H9 (cell line): ENCODE data around the gene MEGF9. TPM values are rescaled to one million over a fixed set of nuclear protein-coding genes. Genes with fewer than 3 reads are reported as not detected.
"Not testable (repeated sequence)": the region's sequence is repeated elsewhere in the genome, so short reads cannot be mapped to it uniquely, and the experiment has no call there.

Experiments
- DNase-seq: peaks from one replicate; pipeline ENCODE4 v3.0.0-alpha.2; 2017
- H2AFZ ChIP-seq: one replicate; pipeline ENCODE4 v1.6.1; 2013; ENCODE audit warnings: mild to moderate bottlenecking, low read length, control low read depth, moderate library complexity
- H2AK5ac ChIP-seq: 2 replicates; pipeline ENCODE4 v1.6.1; 2013; ENCODE audit warnings: low read length, control low read depth, mixed read lengths; ENCODE audit not compliant: insufficient read length
- H2BK120ac ChIP-seq: one replicate; pipeline ENCODE4 v1.6.1; 2013; ENCODE audit warnings: low read depth, mild to moderate bottlenecking, low read length, control low read depth, inconsistent platforms; ENCODE audit not compliant: poor library complexity, severe bottlenecking
- H2BK12ac ChIP-seq: 2 replicates; pipeline ENCODE4 v1.6.1; 2013; ENCODE audit warnings: low read length, control low read depth, mixed read lengths, low read depth; ENCODE audit not compliant: insufficient read length
- H2BK15ac ChIP-seq: 2 replicates; pipeline ENCODE4 v1.6.1; 2013; ENCODE audit warnings: low read depth, low read length, control low read depth
- H2BK20ac ChIP-seq: one replicate; pipeline ENCODE4 v1.6.1; 2013; ENCODE audit warnings: low read depth, mild to moderate bottlenecking, low read length, control low read depth, inconsistent platforms; ENCODE audit not compliant: poor library complexity, severe bottlenecking
- H2BK5ac ChIP-seq: 2 replicates; pipeline ENCODE4 v1.6.1; 2013; ENCODE audit warnings: low read length, control low read depth, mixed read lengths; ENCODE audit not compliant: insufficient read length
- H3K14ac ChIP-seq: 2 replicates; pipeline ENCODE4 v1.6.1; 2013; ENCODE audit warnings: low read length, control low read depth; ENCODE audit not compliant: insufficient read depth
- H3K18ac ChIP-seq: 2 replicates; pipeline ENCODE4 v1.6.1; 2013; ENCODE audit warnings: low read depth, mild to moderate bottlenecking, mixed read lengths, low read length, control low read depth; ENCODE audit not compliant: insufficient read length
- H3K23ac ChIP-seq: 2 replicates; pipeline ENCODE4 v1.6.1; 2013; ENCODE audit warnings: low read length, control low read depth, mixed read lengths, low read depth; ENCODE audit not compliant: insufficient read length
- H3K23me2 ChIP-seq: 2 replicates; pipeline ENCODE4 v1.6.1; 2013; ENCODE audit warnings: low read depth, mild to moderate bottlenecking, mixed read lengths, low read length, control low read depth; ENCODE audit not compliant: insufficient read length, poor library complexity, severe bottlenecking
- H3K27ac ChIP-seq: 2 replicates; pipeline ENCODE4 v1.5.1; 2013; ENCODE audit warnings: low read length, control low read depth, mixed read lengths, low read depth; ENCODE audit not compliant: insufficient read length
- H3K27me3 ChIP-seq: 2 replicates; pipeline ENCODE4 v1.6.1; 2013; ENCODE audit warnings: low read length, control low read depth, inconsistent platforms; ENCODE audit not compliant: insufficient read depth
- H3K4ac ChIP-seq: 2 replicates; pipeline ENCODE4 v1.6.1; 2013; ENCODE audit warnings: low read depth, mild to moderate bottlenecking, control low read depth, inconsistent platforms, low read length, moderate library complexity
- H3K4me1 ChIP-seq: 2 replicates; pipeline ENCODE4 v1.6.1; 2013; ENCODE audit warnings: low read length, control low read depth, inconsistent platforms; ENCODE audit not compliant: insufficient read depth
- H3K4me2 ChIP-seq: 2 replicates; pipeline ENCODE4 v1.6.1; 2013; ENCODE audit warnings: low read length, control low read depth, mixed read lengths; ENCODE audit not compliant: insufficient read length, insufficient read depth
- H3K56ac ChIP-seq: 2 replicates; pipeline ENCODE4 v1.6.1; 2013; ENCODE audit warnings: low read depth, mild to moderate bottlenecking, mixed read lengths, low read length, control low read depth; ENCODE audit not compliant: insufficient read length
- H3K79me1 ChIP-seq: 2 replicates; pipeline ENCODE4 v1.6.1; 2013; ENCODE audit warnings: low read depth, mild to moderate bottlenecking, moderate library complexity, low read length, control low read depth, inconsistent platforms; ENCODE audit not compliant: insufficient read depth, poor library complexity, severe bottlenecking
- H3K79me2 ChIP-seq: 2 replicates; pipeline ENCODE4 v1.6.1; 2013; ENCODE audit warnings: low read length, control low read depth, inconsistent platforms; ENCODE audit not compliant: insufficient read depth
- H3K9ac ChIP-seq: 2 replicates; pipeline ENCODE4 v1.6.1; 2013; ENCODE audit warnings: low read length, control low read depth, mixed read lengths; ENCODE audit not compliant: insufficient read length; ENCODE audit errors: extremely low read depth
- H3K9me3 ChIP-seq: one replicate; pipeline ENCODE4 v1.6.1; 2013; ENCODE audit warnings: low read depth, low read length, inconsistent platforms; ENCODE audit not compliant: control insufficient read depth
- H3T11ph ChIP-seq: one replicate; pipeline ENCODE4 v1.6.1; 2013; ENCODE audit warnings: mild to moderate bottlenecking, low read length, control low read depth, inconsistent platforms
- H4K20me1 ChIP-seq: one replicate; pipeline ENCODE4 v1.6.1; 2013; ENCODE audit not compliant: control insufficient read depth, insufficient read length, insufficient read depth
- H4K5ac ChIP-seq: 2 replicates; pipeline ENCODE4 v1.6.1; 2013; ENCODE audit warnings: low read depth, mild to moderate bottlenecking, mixed read lengths, low read length, control low read depth; ENCODE audit not compliant: insufficient read length
- H4K8ac ChIP-seq: replicated peaks from 2 replicates; pipeline ENCODE4 v1.6.1; 2013; ENCODE audit warnings: low read length, control low read depth, mixed read lengths, low read depth; ENCODE audit not compliant: insufficient read length
- H4K91ac ChIP-seq: 2 replicates; pipeline ENCODE4 v1.6.1; 2013; ENCODE audit warnings: low read depth, mild to moderate bottlenecking, moderate library complexity, mixed read lengths, low read length, control low read depth; ENCODE audit not compliant: insufficient read length
- H3K27ac Mint-ChIP-seq, 3 experiments: 2 replicates in 2 of 3; 3 replicates in 1 of 3; pipeline ENCODE4 v1.8.0; 2020 to 2021; ENCODE audit warnings: mixed read lengths in 3 of 3, mild to moderate bottlenecking in 1 of 3, moderate library complexity in 1 of 3
- H3K27me3 Mint-ChIP-seq: 2 replicates; pipeline ENCODE4 v1.8.0; 2021; ENCODE audit warnings: low read depth, mild to moderate bottlenecking, moderate library complexity, mixed read lengths
- H3K36me3 Mint-ChIP-seq, 3 experiments: 2 replicates in 2 of 3; 3 replicates in 1 of 3; pipeline ENCODE4 v1.8.0; 2020 to 2021; ENCODE audit warnings: low read depth in 3 of 3, mixed read lengths in 3 of 3; ENCODE audit not compliant: insufficient read depth in 1 of 3
- H3K4me1 Mint-ChIP-seq, 2 experiments: 2 replicates each; pipeline ENCODE4 v1.8.0; 2020; ENCODE audit warnings: mixed read lengths in 2 of 2
- H3K4me3 Mint-ChIP-seq, 2 experiments: 2 replicates in 1 of 2; 3 replicates in 1 of 2; pipeline ENCODE4 v1.8.0; 2020 to 2021; ENCODE audit warnings: mild to moderate bottlenecking in 2 of 2, mixed read lengths in 2 of 2, moderate library complexity in 1 of 2
- H3K9me3 Mint-ChIP-seq, 2 experiments: 2 replicates in 1 of 2; 3 replicates in 1 of 2; pipeline ENCODE4 v1.8.0; 2020; ENCODE audit warnings: mild to moderate bottlenecking in 2 of 2, mixed read lengths in 2 of 2, moderate library complexity in 1 of 2
- WGBS: extraction: QIAGEN DNeasy Blood & Tissue Kit; methylation state at CpG from one replicate; pipeline ENCODE4 v1.1.7; 2013; ENCODE audit warnings: missing lambda C conversion rate, low lambda C conversion rate, mixed read lengths; ENCODE audit not compliant: insufficient read length; ENCODE audit errors: extremely low coverage; 5-methylcytosine and 5-hydroxymethylcytosine counted together
- total RNA-seq: library from RNA; stranded (reverse); gene quantifications from 2 replicates; pipeline ENCODE4 v1.2.1, GENCODE V29; 2021
- TF ChIP-seq, protein P1 (sequence below): fragments of 200-600 bp; sonication (generic); conservative IDR thresholded peaks from 3 replicates; pipeline ENCODE4 v1.8.0; 2021; ENCODE audit warnings: antibody characterized with exemption, mild to moderate bottlenecking

Gene MEGF9
- total RNA-seq, 1 experiment from 2014 or later, result 0.94 TPM

DNA sequence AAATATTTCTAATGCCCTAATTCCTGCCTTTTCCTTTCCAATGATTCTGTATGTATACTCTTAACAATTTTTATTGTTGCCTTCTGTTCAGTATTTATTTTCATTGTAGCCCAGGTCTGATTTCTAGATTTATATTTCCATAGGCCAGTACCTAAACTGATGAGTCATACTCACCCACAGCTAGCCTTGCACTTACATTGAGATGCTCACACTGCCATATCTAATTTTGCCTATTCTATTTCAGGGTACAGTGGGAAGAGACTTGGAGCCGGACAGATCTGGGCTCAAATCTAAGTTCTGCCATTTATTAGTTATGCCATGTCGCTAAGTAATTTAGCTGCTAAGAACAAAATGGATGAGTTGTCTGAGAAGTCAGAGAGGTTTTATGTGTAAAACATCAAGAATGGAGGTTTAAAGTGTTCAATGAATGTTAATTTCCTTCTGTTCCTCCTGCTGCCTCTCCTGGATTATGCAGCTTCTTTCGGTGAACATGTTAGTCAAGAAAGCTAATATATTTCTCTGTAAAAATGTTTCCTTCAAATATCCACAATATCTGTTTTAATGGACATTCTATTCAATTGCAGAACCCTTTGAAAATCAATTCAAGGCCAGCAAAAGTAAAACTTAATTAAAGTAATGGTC, 72.0 kb downstream of the MEGF9 start:
- Histone ChIP-seq H2AFZ (no peak overlapping the region), H4K8ac (no peak overlapping the region), H4K91ac (no peak overlapping the region), H3K27me3 (no peaks in the 10 kb centered on the region; the same call in 1 of the 2 replicates), H3T11ph (no peak overlapping the region), H2BK12ac (no peak overlapping the region), H2AK5ac (no peak overlapping the region), H3K27ac (no peak overlapping the region), H4K20me1 (no peaks in the 10 kb centered on the region), H3K23ac (no peak overlapping the region), H3K23me2 (no peaks in the 10 kb centered on the region), H3K56ac (no peak overlapping the region), H3K79me1 (no peaks in the 10 kb centered on the region), H2BK15ac (no peak overlapping the region), H2BK5ac (no peak overlapping the region), H3K9me3 (no peaks in the 10 kb centered on the region), H3K18ac (no peak overlapping the region), H2BK120ac (no peak overlapping the region), H3K4ac (no peak overlapping the region), H2BK20ac (no peak overlapping the region), H3K4me2 (no peak overlapping the region), H3K9ac (no peak overlapping the region), H3K79me2 (no peaks in the 10 kb centered on the region), H3K14ac (no peak overlapping the region), H4K5ac (no peak overlapping the region), H3K4me1 (no peaks in the 10 kb centered on the region)
- H3K4me1 Mint-ChIP-seq, result peaks cover 0 to 12% of the 10 kb centered on the region in 2 experiments; a peak in 3 of 4 replicates
- H3K4me3 Mint-ChIP-seq, result no peak overlapping the region
- H3K36me3 Mint-ChIP-seq, result no peaks in the 10 kb centered on the region
- H3K27me3 Mint-ChIP-seq, result no peaks in the 10 kb centered on the region
- TF ChIP-seq, protein P1, sequence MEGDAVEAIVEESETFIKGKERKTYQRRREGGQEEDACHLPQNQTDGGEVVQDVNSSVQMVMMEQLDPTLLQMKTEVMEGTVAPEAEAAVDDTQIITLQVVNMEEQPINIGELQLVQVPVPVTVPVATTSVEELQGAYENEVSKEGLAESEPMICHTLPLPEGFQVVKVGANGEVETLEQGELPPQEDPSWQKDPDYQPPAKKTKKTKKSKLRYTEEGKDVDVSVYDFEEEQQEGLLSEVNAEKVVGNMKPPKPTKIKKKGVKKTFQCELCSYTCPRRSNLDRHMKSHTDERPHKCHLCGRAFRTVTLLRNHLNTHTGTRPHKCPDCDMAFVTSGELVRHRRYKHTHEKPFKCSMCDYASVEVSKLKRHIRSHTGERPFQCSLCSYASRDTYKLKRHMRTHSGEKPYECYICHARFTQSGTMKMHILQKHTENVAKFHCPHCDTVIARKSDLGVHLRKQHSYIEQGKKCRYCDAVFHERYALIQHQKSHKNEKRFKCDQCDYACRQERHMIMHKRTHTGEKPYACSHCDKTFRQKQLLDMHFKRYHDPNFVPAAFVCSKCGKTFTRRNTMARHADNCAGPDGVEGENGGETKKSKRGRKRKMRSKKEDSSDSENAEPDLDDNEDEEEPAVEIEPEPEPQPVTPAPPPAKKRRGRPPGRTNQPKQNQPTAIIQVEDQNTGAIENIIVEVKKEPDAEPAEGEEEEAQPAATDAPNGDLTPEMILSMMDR, result no peak
- no peak overlapping the region for H3K27ac Mint-ChIP-seq
- DNase-seq, result no peak
- WGBS, result no CpG with 5 or more reads among the region's 3 CpGs
- no peaks in the 10 kb centered on the region for H3K9me3 Mint-ChIP-seq

DNA sequence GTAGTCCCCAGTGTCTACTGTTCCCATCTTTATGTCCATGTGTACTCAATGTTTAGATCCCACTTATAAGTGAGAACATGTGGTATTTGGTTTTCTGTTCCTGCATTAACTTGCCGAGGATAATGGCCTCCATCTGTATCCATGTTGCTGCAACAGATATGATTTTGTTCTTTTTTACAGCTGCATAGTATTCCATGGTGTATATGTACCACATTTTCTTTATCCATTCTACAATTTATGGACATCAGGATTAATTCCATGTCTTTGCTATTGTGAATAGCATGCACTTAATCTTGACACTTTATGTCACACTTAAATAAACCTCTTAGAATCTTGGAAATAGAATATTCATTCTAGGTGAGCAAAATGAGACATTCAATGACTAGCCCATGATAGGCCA, 73.4 kb downstream of the MEGF9 start:
- not testable (repeated sequence) for H3K4me2 ChIP-seq, H3K23me2 ChIP-seq, H2BK12ac ChIP-seq, H4K8ac ChIP-seq, H2BK120ac ChIP-seq, H3K27me3 ChIP-seq, H3K79me1 ChIP-seq, H4K91ac ChIP-seq, H3K4me3 Mint-ChIP-seq, H3K79me2 ChIP-seq, H3K4me1 ChIP-seq, H3K4me1 Mint-ChIP-seq, H3K18ac ChIP-seq, H2BK5ac ChIP-seq, H4K5ac ChIP-seq, H3K9me3 Mint-ChIP-seq, H3K9ac ChIP-seq, H3K56ac ChIP-seq, H3K23ac ChIP-seq, H2BK15ac ChIP-seq, H2AFZ ChIP-seq, H4K20me1 ChIP-seq, H3K36me3 Mint-ChIP-seq, H3K9me3 ChIP-seq, DNase-seq, H3K14ac ChIP-seq, H3K27me3 Mint-ChIP-seq, H3K27ac ChIP-seq, H3K4ac ChIP-seq, H3K27ac Mint-ChIP-seq, H2AK5ac ChIP-seq, H2BK20ac ChIP-seq, H3T11ph ChIP-seq
- no CpG with 5 or more reads among the region's 1 CpG for WGBS
